H1 (cell line): Measurements from ENCODE around the gene SLC24A3. TPM values are rescaled to one million over a fixed set of nuclear protein-coding genes. Genes with fewer than 3 reads are reported as not detected.

ENCODE experiments used
- ATF3 ChIP-seq: IDR thresholded peaks from 2 replicates; pipeline ENCODE4 v1.6.1; 2011; ENCODE audit warnings: low read depth, mild to moderate bottlenecking, low read length; ENCODE audit not compliant: insufficient read depth
- PHF8 ChIP-seq: fragments of 200-600 bp; sonication (generic); conservative IDR thresholded peaks from 2 replicates; pipeline ENCODE4 v1.7.1; 2012; ENCODE audit warnings: low read depth, mild to moderate bottlenecking, inconsistent platforms, low read length, moderate library complexity
- polyA plus RNA-seq, 7 experiments: library from polyadenylated mRNA; depleted of rRNA in 3 of 7; stranded (reverse) in 5 of 7; unstranded in 2 of 7; fragments of >200 nt in 5 of 7; fragments of 200-250 nt in 2 of 7; gene quantifications; 1 replicate in 5 of 7; 2 replicates in 1 of 7; 4 replicates in 1 of 7; pipeline versions ENCODE4 v1.2.1 to v1.2.3, GENCODE V29; 2011 to 2013; ENCODE audit warnings: missing spikeins in 2 of 7, mixed read lengths in 2 of 7
- total RNA-seq: library from RNA; stranded (reverse); fragmentation: NEBNext Ultra II Directional; extraction: Animal tissue kit (Norgen Biotek cat#: 25700); gene quantifications from 2 replicates; pipeline ENCODE4 v1.2.1, GENCODE V29; 2021

The SLC24A3 gene
- total and polyA plus RNA-seq, 2 of the 8 experiments (the other 6 are each of a cell fraction or from before 2014, with no cell fraction given): 4.5 to 6.3 TPM

GRCh38 chr20:19619904-19620430, 407.5 kb downstream of the SLC24A3 start (continued):
- no peak for TF ChIP-seq ATF3
- no peak for TF ChIP-seq PHF8
- TF ChIP-seq, all 59 proteins: peak for 0
